GM12801 (cell line): Measurements from ENCODE around the gene PROKR2.

Experiments used
- CTCF ChIP-seq: IDR thresholded peaks from one replicate; pipeline ENCODE4 v1.5.1; 2011; ENCODE audit warnings: control low read depth; ENCODE audit not compliant: insufficient read length; ENCODE audit errors: extremely low read depth

The PROKR2 gene

GRCh38 chr20:5316188-5317158, at the start of gene PROKR2:
Gene PROKR2, minus strand, starts transcription at chr20:5316954. Its CDS starts 2,585 bp downstream, at chr20:5314369.
- no peak for TF ChIP-seq CTCF

- no peak for TF ChIP-seq CTCF
Observed at GRCh38 chr20:5364997-5365597, 48.3 kb upstream of the PROKR2 start.

- no peak for TF ChIP-seq CTCF
Observed at GRCh38 chr20:5364136-5364821, 47.5 kb upstream of the PROKR2 start.

GRCh38 chr20:5362771-5363170, 46.0 kb upstream of the PROKR2 start:
- no peak for TF ChIP-seq CTCF

GRCh38 chr20:5361176-5361575, 44.4 kb upstream of the PROKR2 start:
- no peak for TF ChIP-seq CTCF

- TF ChIP-seq CTCF: no peak
Observed at GRCh38 chr20:5357946-5358345, 41.2 kb upstream of the PROKR2 start.

GRCh38 chr20:5356941-5357340, 40.2 kb upstream of the PROKR2 start:
- no peak for TF ChIP-seq CTCF
